Measurements from ENCODE around the gene KIF25.

KIF25 gene

GRCh38 chr6:168080393-168081077 lies 83.1 kb downstream of the KIF25 start:
- ATAC-seq, result no peak

GRCh38 chr6:168081858-168082546 lies 84.5 kb downstream of the KIF25 start:
- Mint-ChIP-seq H3K27ac (no peak overlapping the region), H3K27me3 (peaks cover 6% of the 10 kb centered on the region), H3K9me3 (no peaks in the 10 kb centered on the region), H3K4me3 (no peak overlapping the region), H3K4me1 (no peaks in the 10 kb centered on the region), H3K36me3 (no peaks in the 10 kb centered on the region)
- no peak for ATAC-seq

More at GRCh38 chr6:168080393-168081077, 83.1 kb downstream of the KIF25 start:
- H3K27ac Mint-ChIP-seq, result no peak overlapping the region
- peaks cover 5% of the 10 kb centered on the region for H3K9me3 Mint-ChIP-seq
- H3K36me3 Mint-ChIP-seq, result no peaks in the 10 kb centered on the region
- H3K4me3 Mint-ChIP-seq, result no peak overlapping the region
- no peaks in the 10 kb centered on the region for H3K27me3 Mint-ChIP-seq
- no peaks in the 10 kb centered on the region for H3K4me1 Mint-ChIP-seq

DNA sequence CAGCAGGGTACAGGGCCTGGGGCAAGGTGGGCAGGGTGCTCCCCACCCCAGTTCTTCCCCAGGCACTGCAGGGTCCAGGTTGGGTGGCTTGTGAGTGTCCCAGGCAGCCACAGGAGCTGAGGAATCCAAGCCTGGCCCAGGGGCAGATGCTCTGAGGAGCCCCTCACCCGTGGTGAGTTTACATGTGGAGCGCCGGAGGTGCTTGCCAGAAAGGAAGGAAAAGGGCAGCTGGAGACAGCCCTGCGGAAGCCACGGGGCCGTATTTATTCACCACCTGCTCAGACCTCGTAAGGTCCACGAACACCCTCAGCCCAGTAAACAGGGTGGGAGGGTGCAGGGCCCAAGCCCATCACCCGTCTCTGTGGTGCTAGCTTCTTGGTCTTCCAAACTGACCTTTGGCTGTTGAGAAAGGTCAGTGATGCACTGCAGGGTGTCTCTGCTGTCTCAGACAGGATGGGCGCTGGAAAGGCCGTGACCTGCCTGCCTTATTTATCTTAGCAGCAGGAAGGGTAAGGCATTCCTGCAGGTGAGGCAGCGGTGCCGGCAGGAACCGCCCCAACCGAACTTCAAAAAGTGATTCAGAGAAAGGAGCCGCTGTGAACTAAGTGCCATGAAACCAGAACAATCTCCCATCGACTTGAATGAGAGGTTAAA lies 85.5 kb downstream of the KIF25 start:
- Mint-ChIP-seq H3K4me3 (no peak overlapping the region), H3K27me3 (peaks cover 14% of the 10 kb centered on the region), H3K36me3 (no peaks in the 10 kb centered on the region), H3K27ac (no peak overlapping the region), H3K9me3 (no peaks in the 10 kb centered on the region), H3K4me1 (no peaks in the 10 kb centered on the region)
- no peak for ATAC-seq

DNA sequence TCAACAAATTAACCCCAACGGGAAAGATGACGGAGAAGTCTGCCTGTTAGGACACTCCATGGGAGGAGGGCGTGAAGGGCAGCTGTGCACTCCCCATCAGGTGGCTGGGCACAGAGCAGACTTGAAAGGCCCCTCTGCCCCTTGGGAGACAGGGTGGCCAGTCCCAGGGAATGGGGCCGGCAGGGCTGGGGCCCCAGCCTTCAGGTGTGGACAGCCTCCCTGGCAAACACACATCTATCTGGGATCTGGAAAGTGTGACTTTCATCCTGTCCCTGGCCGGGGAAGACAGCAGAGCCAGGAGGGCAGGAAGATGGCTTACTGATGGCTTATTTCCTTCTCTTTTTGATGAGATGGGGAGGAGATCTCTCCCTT lies 86.0 kb downstream of the KIF25 start:
- no peaks in the 10 kb centered on the region for H3K4me1 Mint-ChIP-seq
- no peak overlapping the region for H3K4me3 Mint-ChIP-seq
- H3K27me3 Mint-ChIP-seq, result peaks cover 14% of the 10 kb centered on the region
- no peak for ATAC-seq
- no peaks in the 10 kb centered on the region for H3K36me3 Mint-ChIP-seq
- no peaks in the 10 kb centered on the region for H3K9me3 Mint-ChIP-seq
- no peak overlapping the region for H3K27ac Mint-ChIP-seq

DNA sequence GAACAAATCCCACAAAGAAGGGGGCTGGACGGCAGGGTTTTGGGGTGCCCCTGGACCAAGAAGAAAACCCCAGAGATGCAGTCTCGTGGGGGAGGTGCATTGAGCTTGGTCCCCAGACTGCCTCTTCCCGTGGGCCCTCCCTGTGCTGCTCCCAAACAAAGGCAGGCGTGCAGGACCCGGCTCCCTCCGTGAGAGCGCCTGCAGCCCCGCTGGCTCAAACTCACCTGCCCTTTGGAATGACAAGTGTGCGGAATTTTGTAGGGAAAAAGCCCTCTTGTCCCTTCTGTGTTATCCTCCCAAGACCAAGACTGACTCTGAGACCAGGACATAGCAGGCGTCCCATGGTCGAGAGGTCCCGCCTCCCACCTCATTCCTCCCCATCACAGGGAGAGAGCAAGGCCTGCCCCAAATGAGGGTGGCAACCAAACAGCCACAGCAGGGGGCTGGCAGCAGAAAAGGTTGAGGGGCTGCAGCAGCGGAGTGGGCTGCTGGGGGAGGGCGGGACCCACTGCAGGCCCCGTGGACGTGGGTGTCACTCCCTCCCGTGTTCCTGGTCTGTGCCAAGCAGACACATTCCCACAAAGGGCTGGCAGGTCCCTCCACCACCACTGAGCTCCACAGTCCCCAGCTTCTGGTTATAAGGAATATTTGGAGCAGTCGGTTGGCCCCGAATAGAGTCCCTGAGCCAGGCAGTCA lies 87.1 kb downstream of the KIF25 start:
- H3K27me3 Mint-ChIP-seq, result peaks cover 14% of the 10 kb centered on the region
- no peaks in the 10 kb centered on the region for H3K4me1 Mint-ChIP-seq
- H3K27ac Mint-ChIP-seq, result no peak overlapping the region
- no peak for ATAC-seq
- H3K9me3 Mint-ChIP-seq, result no peaks in the 10 kb centered on the region
- no peaks in the 10 kb centered on the region for H3K36me3 Mint-ChIP-seq
- H3K4me3 Mint-ChIP-seq, result no peak overlapping the region

- no peaks in the 10 kb centered on the region for H3K4me1 Mint-ChIP-seq
- no peak for ATAC-seq
- peaks cover 14% of the 10 kb centered on the region for H3K27me3 Mint-ChIP-seq
- no peaks in the 10 kb centered on the region for H3K9me3 Mint-ChIP-seq
- H3K27ac Mint-ChIP-seq, result no peak overlapping the region
- no peak overlapping the region for H3K4me3 Mint-ChIP-seq
- H3K36me3 Mint-ChIP-seq, result no peaks in the 10 kb centered on the region
Measured at GRCh38 chr6:168086066-168086465, 88.6 kb downstream of the KIF25 start.

- Mint-ChIP-seq H3K36me3 (no peaks in the 10 kb centered on the region), H3K27ac (no peak overlapping the region), H3K27me3 (peaks cover 14% of the 10 kb centered on the region), H3K9me3 (no peaks in the 10 kb centered on the region), H3K4me3 (no peak overlapping the region), H3K4me1 (no peaks in the 10 kb centered on the region)
- ATAC-seq, result no peak
Measured at GRCh38 chr6:168086616-168087015, 89.1 kb downstream of the KIF25 start.

DNA sequence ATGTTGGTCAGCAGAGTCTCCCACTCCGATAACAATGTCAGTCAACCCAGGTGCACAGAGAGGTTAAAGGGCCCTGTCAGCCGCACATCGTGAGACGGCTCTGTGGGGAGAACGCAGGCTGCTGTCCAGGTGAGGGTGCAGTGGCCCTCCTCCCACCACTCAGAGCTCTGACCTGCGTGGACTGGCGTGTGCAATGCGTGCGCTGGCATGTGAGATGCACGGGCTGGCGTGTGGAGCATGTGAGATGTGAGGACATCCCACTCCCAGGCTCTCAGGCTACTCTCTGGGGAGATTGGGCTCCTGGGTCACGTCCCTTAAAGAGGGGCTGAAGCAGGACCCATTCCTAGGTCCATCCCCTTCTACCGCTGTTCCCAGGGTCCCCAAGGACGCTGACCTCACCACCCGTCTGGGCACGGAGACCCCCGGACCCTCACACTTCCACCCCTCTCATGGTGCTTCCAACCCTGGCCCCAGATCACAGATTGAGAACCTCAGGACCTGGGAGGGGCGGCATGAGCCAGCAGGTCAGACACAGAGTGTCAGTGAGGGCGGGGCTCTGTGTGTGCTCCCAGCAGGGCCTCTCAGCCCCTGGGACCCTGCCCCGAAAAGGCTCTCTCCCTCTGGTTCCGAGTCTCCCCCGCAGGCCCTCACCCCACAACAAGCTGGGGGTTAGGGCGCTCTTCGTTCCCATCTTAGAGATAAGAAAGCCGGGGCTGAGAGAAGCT lies 90.1 kb downstream of the KIF25 start:
- Mint-ChIP-seq H3K4me1 (no peaks in the 10 kb centered on the region), H3K4me3 (no peak overlapping the region), H3K27ac (no peak overlapping the region), H3K27me3 (peaks cover 14% of the 10 kb centered on the region), H3K9me3 (peaks cover 6% of the 10 kb centered on the region), H3K36me3 (no peaks in the 10 kb centered on the region)
- no peak for ATAC-seq

DNA sequence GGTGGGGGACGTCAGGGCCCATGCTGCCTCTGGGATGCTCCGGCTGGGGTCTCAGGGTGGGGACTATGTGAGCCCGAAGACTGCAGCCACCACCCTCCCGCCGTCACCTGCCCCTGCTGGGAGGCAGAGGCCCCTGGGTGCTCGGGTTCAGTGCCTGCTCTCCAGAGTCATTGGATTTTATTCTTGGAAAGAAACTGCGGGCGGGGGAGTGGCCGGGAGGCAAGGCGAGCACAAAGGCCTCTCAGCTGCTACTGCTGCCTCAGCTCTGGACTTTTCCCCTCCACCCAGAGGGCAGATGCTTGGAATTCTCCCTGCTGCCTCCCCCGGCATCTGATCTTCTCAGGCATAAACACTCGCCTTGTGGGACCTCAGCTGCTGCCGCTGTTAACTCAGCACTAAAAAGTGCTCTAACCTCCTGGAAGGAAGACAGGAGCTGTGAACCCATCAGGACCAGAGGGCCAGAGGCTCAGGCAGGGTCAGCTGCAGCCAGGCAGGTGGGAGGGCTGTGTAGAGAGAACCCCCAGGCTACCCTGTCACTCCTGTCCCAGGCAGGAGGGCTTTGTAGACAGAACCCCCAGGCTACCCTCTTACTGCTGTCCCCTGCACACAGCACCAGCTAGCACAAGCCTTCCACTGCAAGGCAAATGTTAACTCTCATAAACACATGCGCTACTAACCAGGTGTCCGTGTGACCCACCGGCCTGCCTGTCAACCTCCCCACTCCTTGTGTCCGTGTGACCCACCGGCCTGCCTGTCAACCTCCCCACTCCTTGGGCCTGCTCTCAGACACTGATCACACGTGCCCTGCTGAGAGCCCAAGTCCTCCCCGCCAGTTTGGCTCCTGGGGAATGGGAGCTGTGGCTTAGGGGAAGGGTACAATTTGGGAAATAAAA lies 90.9 kb downstream of the KIF25 start:
- Mint-ChIP-seq H3K27me3 (peaks cover 14% of the 10 kb centered on the region), H3K27ac (no peak overlapping the region), H3K36me3 (no peaks in the 10 kb centered on the region), H3K9me3 (peaks cover 9% of the 10 kb centered on the region), H3K4me3 (no peak overlapping the region), H3K4me1 (no peaks in the 10 kb centered on the region)
- no peak for ATAC-seq

DNA sequence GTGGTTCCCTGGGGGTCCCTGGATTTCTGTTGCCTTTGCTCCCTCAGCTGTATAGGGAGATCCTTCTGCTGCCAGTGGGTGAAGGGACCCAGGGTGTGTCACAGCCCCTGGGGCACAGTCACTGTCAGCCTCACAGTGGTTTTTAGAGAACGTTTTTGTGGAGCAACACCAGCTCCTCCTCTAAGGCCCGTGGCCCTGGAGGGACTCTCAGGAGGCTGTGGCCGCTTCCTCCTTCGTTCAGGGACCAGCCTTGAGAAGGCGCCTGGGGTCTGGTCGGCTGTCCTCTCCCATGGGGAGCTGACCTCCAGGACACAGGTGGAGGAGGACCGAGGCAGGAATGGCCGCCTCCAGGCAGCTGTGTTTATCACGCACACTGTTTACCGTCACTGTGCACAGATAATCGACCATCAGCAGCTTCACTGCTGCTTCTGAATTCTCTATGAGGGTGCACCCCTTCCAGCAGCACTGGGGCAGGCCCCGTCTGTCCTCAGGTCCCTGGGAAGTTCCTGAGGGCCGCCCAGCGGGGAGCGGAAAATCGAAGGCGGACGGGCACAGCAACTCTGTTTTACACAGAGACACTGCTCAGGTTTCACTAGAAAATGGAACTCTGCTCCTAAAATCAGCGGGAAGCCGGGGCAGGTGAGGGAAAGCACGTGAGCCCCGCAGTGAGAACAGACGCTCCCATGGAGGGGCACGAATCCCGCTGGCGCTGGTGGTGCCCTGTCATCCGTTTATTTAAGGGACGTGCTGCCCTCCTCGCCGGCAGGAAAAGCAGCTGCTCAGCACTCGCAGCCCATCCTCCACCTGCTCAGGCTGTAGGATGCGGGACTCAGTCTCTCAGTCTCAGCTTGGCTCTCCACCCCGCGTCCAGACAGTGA lies 92.0 kb downstream of the KIF25 start:
- ATAC-seq, result no peak

GRCh38 chr6:168090064-168090690 lies 92.7 kb downstream of the KIF25 start:
- H3K9me3 Mint-ChIP-seq, result peaks cover 9% of the 10 kb centered on the region
- H3K27ac Mint-ChIP-seq, result no peak overlapping the region
- H3K4me3 Mint-ChIP-seq, result no peak overlapping the region
- peaks cover 14% of the 10 kb centered on the region for H3K27me3 Mint-ChIP-seq
- no peaks in the 10 kb centered on the region for H3K36me3 Mint-ChIP-seq
- H3K4me1 Mint-ChIP-seq, result no peaks in the 10 kb centered on the region
- no peak for ATAC-seq

More for the DNA sequence above, 92.0 kb downstream of the KIF25 start:
- Mint-ChIP-seq H3K27ac (no peak overlapping the region), H3K36me3 (no peaks in the 10 kb centered on the region), H3K4me3 (no peak overlapping the region), H3K9me3 (peaks cover 9% of the 10 kb centered on the region), H3K27me3 (peaks cover 14% of the 10 kb centered on the region), H3K4me1 (no peaks in the 10 kb centered on the region)

DNA sequence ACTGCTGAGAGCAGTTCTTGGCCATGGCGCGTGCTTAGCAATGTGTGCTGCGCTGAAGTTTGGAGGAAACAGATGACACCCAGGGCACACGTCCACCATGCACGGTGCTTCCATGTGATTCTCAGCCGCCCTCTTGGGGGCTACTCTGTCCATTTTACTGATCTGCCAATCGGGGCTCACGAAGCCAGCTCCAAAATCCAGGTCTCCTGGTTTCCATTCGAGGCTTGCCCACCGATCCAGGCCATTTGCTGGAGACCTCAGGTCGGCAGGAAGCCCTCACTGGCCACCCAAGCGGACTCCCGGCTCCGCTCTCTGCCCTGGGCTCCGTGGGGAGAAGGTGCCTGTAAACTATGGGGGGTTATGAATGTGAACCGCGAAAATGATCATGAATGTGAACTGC lies 93.2 kb downstream of the KIF25 start:
- H3K27me3 Mint-ChIP-seq, result peaks cover 14% of the 10 kb centered on the region
- H3K36me3 Mint-ChIP-seq, result no peaks in the 10 kb centered on the region
- no peak overlapping the region for H3K4me3 Mint-ChIP-seq
- H3K27ac Mint-ChIP-seq, result no peak overlapping the region
- peaks cover 9% of the 10 kb centered on the region for H3K9me3 Mint-ChIP-seq
- no peak for ATAC-seq
- no peaks in the 10 kb centered on the region for H3K4me1 Mint-ChIP-seq

All from stimulated activated memory B cell treated with anti-CD40 and anti-IgM and Interleukin-4, amounts not matched to agents 10 μg/mL and 1 μg/mL and 100 μg/mL, for 72 hours (primary cell).